ENCODE data around the gene KRTAP19-6.

Gene KRTAP19-6

GRCh38 chr21:30561264-30561895 lies 19.7 kb upstream of the KRTAP19-6 start, which contains the start of gene KRTAP19-7:
Gene KRTAP19-7, minus strand, starts transcription at chr21:30561314. Its CDS starts 25 bp downstream, at chr21:30561289.
- no peaks in the 10 kb centered on the region for H3K9me3 ChIP-seq (ENCODE audit: control insufficient read depth, insufficient read depth, low read length)
- no peaks in the 10 kb centered on the region for H3K4me1 ChIP-seq (ENCODE audit: control insufficient read depth, low read length)
- no peaks in the 10 kb centered on the region for H4K20me1 ChIP-seq (ENCODE audit: control insufficient read depth, insufficient read depth, low read depth, low read length)
- H3K36me3 ChIP-seq (ENCODE audit: control insufficient read depth, low read length), result no peaks in the 10 kb centered on the region
- no peaks in the 10 kb centered on the region for H3F3A ChIP-seq (ENCODE audit: control insufficient read depth, insufficient read depth)
- no peak within 1 kb of the TSS for H3K4me3 ChIP-seq (ENCODE audit: low read length)
- no peaks in the 10 kb centered on the region for H3K79me2 ChIP-seq (ENCODE audit: control insufficient read depth, low read length)
- TF ChIP-seq CTCF (IDR thresholded peaks at IDR 0.05; ENCODE audit: low read depth, low read length, poor library complexity, severe bottlenecking) (no peak), EZH2phosphoT487 (IDR thresholded peaks at IDR 0.05; ENCODE audit: borderline replicate concordance, low read length) (no peak)
- no peak within 1 kb of the TSS for H3K4me2 ChIP-seq (ENCODE audit: low read length)
- H3K9me2 ChIP-seq (replicated peaks; ENCODE audit: control insufficient read depth, low read length), result no peaks in the 10 kb centered on the region
- no peaks in the 10 kb centered on the region for H3K27me3 ChIP-seq (ENCODE audit: control insufficient read depth, low read length)
- no peak within 1 kb of the TSS for H3K27ac ChIP-seq (ENCODE audit: low read depth, low read length)

- Histone ChIP-seq H3K4me3 (ENCODE audit: low read length) (no peak overlapping the region), H3K36me3 (ENCODE audit: control insufficient read depth, low read length) (no peaks in the 10 kb centered on the region), H3K9me2 (replicated peaks; ENCODE audit: control insufficient read depth, low read length) (no peaks in the 10 kb centered on the region), H3K27ac (ENCODE audit: low read depth, low read length) (no peak overlapping the region), H4K20me1 (ENCODE audit: control insufficient read depth, insufficient read depth, low read depth, low read length) (no peaks in the 10 kb centered on the region), H3K9me3 (ENCODE audit: control insufficient read depth, insufficient read depth, low read length) (no peaks in the 10 kb centered on the region), H3K27me3 (ENCODE audit: control insufficient read depth, low read length) (no peaks in the 10 kb centered on the region), H3K79me2 (ENCODE audit: control insufficient read depth, low read length) (no peaks in the 10 kb centered on the region), H3F3A (ENCODE audit: control insufficient read depth, insufficient read depth) (no peaks in the 10 kb centered on the region), H3K4me2 (ENCODE audit: low read length) (no peak overlapping the region), H3K4me1 (ENCODE audit: control insufficient read depth, low read length) (no peaks in the 10 kb centered on the region)
- TF ChIP-seq EZH2phosphoT487 (IDR thresholded peaks at IDR 0.05; ENCODE audit: borderline replicate concordance, low read length) (no peak), CTCF (IDR thresholded peaks at IDR 0.05; ENCODE audit: low read depth, low read length, poor library complexity, severe bottlenecking) (no peak)
Observed at GRCh38 chr21:30555095-30555494, 13.4 kb upstream of the KRTAP19-6 start.

GRCh38 chr21:30552782-30553181 lies 11.1 kb upstream of the KRTAP19-6 start:
- Histone ChIP-seq H3K36me3 (ENCODE audit: control insufficient read depth, low read length) (no peaks in the 10 kb centered on the region), H3K27ac (ENCODE audit: low read depth, low read length) (no peak overlapping the region), H3K9me3 (ENCODE audit: control insufficient read depth, insufficient read depth, low read length) (no peaks in the 10 kb centered on the region), H3K4me2 (ENCODE audit: low read length) (no peak overlapping the region), H3F3A (ENCODE audit: control insufficient read depth, insufficient read depth) (no peaks in the 10 kb centered on the region), H3K9me2 (replicated peaks; ENCODE audit: control insufficient read depth, low read length) (no peaks in the 10 kb centered on the region), H3K27me3 (ENCODE audit: control insufficient read depth, low read length) (no peaks in the 10 kb centered on the region), H4K20me1 (ENCODE audit: control insufficient read depth, insufficient read depth, low read depth, low read length) (no peaks in the 10 kb centered on the region), H3K4me3 (ENCODE audit: low read length) (no peak overlapping the region), H3K4me1 (ENCODE audit: control insufficient read depth, low read length) (no peaks in the 10 kb centered on the region), H3K79me2 (ENCODE audit: control insufficient read depth, low read length) (no peaks in the 10 kb centered on the region)
- TF ChIP-seq EZH2phosphoT487 (IDR thresholded peaks at IDR 0.05; ENCODE audit: borderline replicate concordance, low read length) (no peak), CTCF (IDR thresholded peaks at IDR 0.05; ENCODE audit: low read depth, low read length, poor library complexity, severe bottlenecking) (no peak)
